Right renal pelvis (tissue), 4 donors: ENCODE measurements around the gene NALF2. TPM values are rescaled to one million over a fixed set of nuclear protein-coding genes. Genes with fewer than 3 reads are reported as not detected.
A peak's percentile ranks its signal among the peaks of the same experiment; 100 is the strongest.

Experiments
- DNase-seq, 4 donors: peaks; one replicate each; pipeline ENCODE4 v3.0.0-alpha.2; 2013; ENCODE audit warnings: low read depth in 4 of 4, low spot score in 3 of 4, missing footprints in 1 of 4
- polyA plus RNA-seq, 4 donors: library from polyadenylated mRNA; unstranded; fragments of 120-200 nt; gene quantifications; one replicate each; pipeline ENCODE4 v1.2.1, GENCODE V29; 2013; ENCODE audit not compliant: insufficient read length in 4 of 4

NALF2 gene
- polyA plus RNA-seq: under 1 TPM; 0.57 to 0.83 (median 0.79) TPM

- peak; percentile 55 to 63 (median 61) for DNase-seq
These were observed at the start of gene NALF2 for GRCh38 chrX:69503782-69504625. Gene NALF2, plus strand, starts transcription at chrX:69504326. Its CDS starts 957 bp downstream, at chrX:69505283.

GRCh38 chrX:69457756-69458155 is 46.4 kb upstream of the NALF2 start:
- no peak for DNase-seq

GRCh38 chrX:69466546-69466945 is 37.6 kb upstream of the NALF2 start:
- no peak for DNase-seq

GRCh38 chrX:69469975-69470374 is 34.2 kb upstream of the NALF2 start:
- DNase-seq: no peak

GRCh38 chrX:69489625-69490024 is 14.5 kb upstream of the NALF2 start:
- DNase-seq: no peak

- DNase-seq: no peak
These were observed 10.9 kb upstream of the NALF2 start for GRCh38 chrX:69493193-69493592.

- no peak for DNase-seq
These were observed 10.4 kb upstream of the NALF2 start for GRCh38 chrX:69493766-69494165.

- DNase-seq: no peak
These were observed 7.9 kb upstream of the NALF2 start for GRCh38 chrX:69496183-69496582.

- no peak for DNase-seq
These were observed 2.7 kb upstream of the NALF2 start for GRCh38 chrX:69501429-69501828.

GRCh38 chrX:69503228-69503781 is 821 bp upstream of the NALF2 start:
- DNase-seq: no peak

- DNase-seq: no peak
These were observed 793 bp downstream of the NALF2 start for GRCh38 chrX:69504626-69505612.

- DNase-seq: no peak
These were observed 1.9 kb downstream of the NALF2 start for GRCh38 chrX:69505772-69506616.

- no peak for DNase-seq
These were observed 2.7 kb downstream of the NALF2 start for GRCh38 chrX:69506617-69507499.

GRCh38 chrX:69507500-69507789 is 3.3 kb downstream of the NALF2 start:
- no peak for DNase-seq

- DNase-seq: no peak
These were observed 4.5 kb downstream of the NALF2 start for GRCh38 chrX:69508610-69509009.

- DNase-seq: no peak
These were observed 6.1 kb downstream of the NALF2 start for GRCh38 chrX:69510137-69510715.

- DNase-seq: no peak
These were observed 6.9 kb downstream of the NALF2 start for GRCh38 chrX:69510914-69511513.

GRCh38 chrX:69522052-69522451 is 17.9 kb downstream of the NALF2 start:
- DNase-seq: no peak

GRCh38 chrX:69523314-69523713 is 19.2 kb downstream of the NALF2 start:
- no peak for DNase-seq
